PC-9 (cell line): ENCODE measurements around the gene OAS2.

Source experiments
- EZH2 ChIP-seq: fragments of 200-600 bp; sonication (generic); IDR thresholded peaks from 2 replicates; pipeline ENCODE4 v1.8.0; 2017; ENCODE audit warnings: antibody characterized with exemption, low read depth
- TF ChIP-seq, protein P1 (sequence below): fragments of 200-600 bp; sonication (generic); conservative IDR thresholded peaks from 2 replicates; pipeline ENCODE4 v1.6.1; 2017; ENCODE audit warnings: mixed run types, antibody characterized with exemption, mild to moderate bottlenecking, moderate library complexity

- no peak for TF ChIP-seq EZH2
- TF ChIP-seq, protein P1, sequence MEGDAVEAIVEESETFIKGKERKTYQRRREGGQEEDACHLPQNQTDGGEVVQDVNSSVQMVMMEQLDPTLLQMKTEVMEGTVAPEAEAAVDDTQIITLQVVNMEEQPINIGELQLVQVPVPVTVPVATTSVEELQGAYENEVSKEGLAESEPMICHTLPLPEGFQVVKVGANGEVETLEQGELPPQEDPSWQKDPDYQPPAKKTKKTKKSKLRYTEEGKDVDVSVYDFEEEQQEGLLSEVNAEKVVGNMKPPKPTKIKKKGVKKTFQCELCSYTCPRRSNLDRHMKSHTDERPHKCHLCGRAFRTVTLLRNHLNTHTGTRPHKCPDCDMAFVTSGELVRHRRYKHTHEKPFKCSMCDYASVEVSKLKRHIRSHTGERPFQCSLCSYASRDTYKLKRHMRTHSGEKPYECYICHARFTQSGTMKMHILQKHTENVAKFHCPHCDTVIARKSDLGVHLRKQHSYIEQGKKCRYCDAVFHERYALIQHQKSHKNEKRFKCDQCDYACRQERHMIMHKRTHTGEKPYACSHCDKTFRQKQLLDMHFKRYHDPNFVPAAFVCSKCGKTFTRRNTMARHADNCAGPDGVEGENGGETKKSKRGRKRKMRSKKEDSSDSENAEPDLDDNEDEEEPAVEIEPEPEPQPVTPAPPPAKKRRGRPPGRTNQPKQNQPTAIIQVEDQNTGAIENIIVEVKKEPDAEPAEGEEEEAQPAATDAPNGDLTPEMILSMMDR: no peak
These were observed 45.7 kb upstream of the OAS2 start for GRCh38 chr12:112932485-112933128.
